Panc1 (cell line): ENCODE measurements around the gene GLB1L.
"Not testable (repeated sequence)": the region's sequence is repeated elsewhere in the genome, so short reads cannot be mapped to it uniquely, and the experiment has no call there.

Experiments used
- CTCF ChIP-seq: fragments of 450-650 bp; IDR thresholded peaks from 2 replicates; pipeline ENCODE4 v1.5.1; 2017; ENCODE audit warnings: mild to moderate bottlenecking
- POLR2AphosphoS5 ChIP-seq: IDR thresholded peaks from 2 replicates; pipeline ENCODE4 v1.6.1; 2012; ENCODE audit warnings: mild to moderate bottlenecking, low read depth, low read length, moderate library complexity
- REST ChIP-seq, 2 experiments: IDR thresholded peaks; 2 replicates each; pipeline ENCODE4 v1.6.1; 2011 to 2012; ENCODE audit warnings: low read depth in 2 of 2, control low read depth in 1 of 2, low read length in 1 of 2, mild to moderate bottlenecking in 1 of 2, moderate library complexity in 1 of 2; ENCODE audit not compliant: insufficient read depth in 1 of 2

DNA sequence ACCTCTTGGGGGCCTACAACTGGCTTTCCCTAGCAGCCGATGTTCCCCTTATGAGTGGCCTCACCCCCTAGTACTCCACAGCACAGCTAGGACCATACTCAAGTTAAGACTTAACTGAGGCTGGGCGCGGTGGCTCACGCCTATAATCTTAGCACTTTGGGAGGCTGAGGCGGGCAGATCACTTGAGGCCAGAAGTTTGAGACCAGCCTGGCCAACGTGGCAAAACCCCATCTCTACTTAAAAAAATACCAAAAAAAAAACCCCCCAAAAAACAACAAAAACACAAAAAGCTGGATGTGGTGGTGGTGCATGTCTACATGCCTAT lies 41.8 kb upstream of the GLB1L start:
- TF ChIP-seq CTCF; REST (IDR thresholded peaks at IDR 0.05; ENCODE audit: insufficient read depth in 1 of 2, low read depth in 2 of 2, low read length in 1 of 2); POLR2AphosphoS5: not testable (repeated sequence)
